Karpas-422 (cell line): ENCODE results near the gene SLC12A2. TPM values are rescaled to one million over a fixed set of nuclear protein-coding genes. Genes with fewer than 3 reads are reported as not detected.
A peak's percentile ranks its signal among the peaks of the same experiment; 100 is the strongest.

Source experiments
- DNase-seq: peaks from one replicate; pipeline ENCODE4 v3.0.0-alpha.2; 2015
- H2AFZ ChIP-seq: fragments of 200-600 bp; sonication (generic); 2 replicates; pipeline ENCODE4 v1.6.1; 2014; ENCODE audit warnings: antibody characterized with exemption, low read length, mixed read lengths
- H3K27ac ChIP-seq: fragments of 200-600 bp; sonication (generic); 2 replicates; pipeline ENCODE4 v1.5.1; 2014; ENCODE audit warnings: mild to moderate bottlenecking, low read length, moderate library complexity
- H3K27me3 ChIP-seq: fragments of 200-600 bp; sonication (generic); 2 replicates; pipeline ENCODE4 v1.6.1; 2014; ENCODE audit warnings: low read length, mixed read lengths
- H3K36me3 ChIP-seq: fragments of 200-600 bp; sonication (generic); 2 replicates; pipeline ENCODE4 v1.6.1; 2014; ENCODE audit warnings: low read length, mixed read lengths; ENCODE audit not compliant: insufficient read depth
- H3K4me1 ChIP-seq: fragments of 200-600 bp; sonication (generic); 2 replicates; pipeline ENCODE4 v1.6.1; 2014; ENCODE audit warnings: mild to moderate bottlenecking, low read length, mixed read lengths
- H3K4me2 ChIP-seq: fragments of 200-600 bp; sonication (generic); 2 replicates; pipeline ENCODE4 v1.6.1; 2014; ENCODE audit warnings: low read length, low read depth, mild to moderate bottlenecking; ENCODE audit not compliant: poor library complexity, severe bottlenecking
- H3K4me3 ChIP-seq: fragments of 200-600 bp; sonication (generic); 2 replicates; pipeline ENCODE4 v1.5.1; 2014; ENCODE audit warnings: mild to moderate bottlenecking, antibody characterized with exemption, low read length, mixed read lengths
- H3K79me2 ChIP-seq: fragments of 200-600 bp; sonication (generic); 2 replicates; pipeline ENCODE4 v1.6.1; 2014; ENCODE audit warnings: mild to moderate bottlenecking, low read length, mixed read lengths
- H3K9ac ChIP-seq: fragments of 200-600 bp; sonication (generic); 2 replicates; pipeline ENCODE4 v1.6.0; 2014; ENCODE audit warnings: low read length
- H3K9me2 ChIP-seq: fragments of 200-600 bp; sonication (generic), shearing (Covaris generic); replicated peaks from 2 replicates; pipeline ENCODE4 v1.6.0; 2014; ENCODE audit warnings: mild to moderate bottlenecking, low read length, moderate library complexity; ENCODE audit not compliant: insufficient read depth
- H3K9me3 ChIP-seq: fragments of 300-700, 200-600 bp; sonication (generic); 2 replicates; pipeline ENCODE4 v1.6.1; 2014; ENCODE audit warnings: low read length, mixed read lengths
- H4K20me1 ChIP-seq: fragments of 200-600 bp; sonication (generic); 2 replicates; pipeline ENCODE4 v1.6.1; 2014; ENCODE audit warnings: mild to moderate bottlenecking, antibody characterized with exemption, low read length, low read depth; ENCODE audit not compliant: insufficient read depth
- total RNA-seq: library from RNA; depleted of rRNA; stranded (reverse); fragments of >200 nt; shearing (Covaris generic); gene quantifications from 2 replicates; pipeline ENCODE4 v1.2.3, GENCODE V29; 2014; ENCODE audit warnings: low replicate concordance

The SLC12A2 gene
- total RNA-seq, 1 experiment from 2014 or later, result 297 TPM

GRCh38 chr5:128202320-128202719, 118.8 kb downstream of the SLC12A2 start:
- DNase-seq, result no peak
- no peak overlapping the region for H2AFZ ChIP-seq
- no peak overlapping the region for H3K4me2 ChIP-seq
- peak overlapping the region; percentile 4 for H3K27ac ChIP-seq
- H3K9me3 ChIP-seq, result no peaks in the 10 kb centered on the region
- peaks cover 62% of the 10 kb centered on the region for H3K4me1 ChIP-seq
- no peak overlapping the region for H3K9ac ChIP-seq
- H4K20me1 ChIP-seq, result no peaks in the 10 kb centered on the region
- H3K4me3 ChIP-seq, result no peak overlapping the region
- H3K79me2 ChIP-seq, result no peaks in the 10 kb centered on the region
- no peaks in the 10 kb centered on the region for H3K9me2 ChIP-seq
- no peaks in the 10 kb centered on the region for H3K27me3 ChIP-seq
- H3K36me3 ChIP-seq, result peaks cover 44% of the 10 kb centered on the region

DNA sequence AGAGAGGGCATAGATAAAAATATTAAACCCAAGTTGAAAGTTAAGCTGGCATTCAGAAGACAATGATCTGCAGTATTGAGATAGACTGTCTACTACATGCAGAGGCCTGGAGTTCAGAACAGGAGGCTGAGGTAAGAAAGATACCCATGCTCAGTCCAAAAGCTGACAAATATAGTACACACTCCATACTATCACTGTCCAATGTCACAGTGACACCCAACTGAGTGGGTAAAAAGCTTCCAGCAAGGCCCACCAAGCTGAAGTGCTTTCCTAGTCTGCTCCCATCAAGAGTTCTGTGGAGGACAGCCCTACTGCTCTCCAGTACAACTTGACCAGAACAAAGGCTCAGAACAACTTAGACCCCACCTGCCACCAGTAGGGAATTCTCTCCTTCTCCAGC, 124.9 kb downstream of the SLC12A2 start:
- no peak overlapping the region for H3K4me3 ChIP-seq
- no peaks in the 10 kb centered on the region for H4K20me1 ChIP-seq
- no peaks in the 10 kb centered on the region for H3K36me3 ChIP-seq
- no peaks in the 10 kb centered on the region for H3K79me2 ChIP-seq
- H3K9ac ChIP-seq, result no peak overlapping the region
- no peaks in the 10 kb centered on the region for H3K27me3 ChIP-seq
- no peak overlapping the region for H3K4me2 ChIP-seq
- H3K9me2 ChIP-seq, result no peaks in the 10 kb centered on the region
- no peak overlapping the region for H3K27ac ChIP-seq
- peaks cover 35% of the 10 kb centered on the region for H3K4me1 ChIP-seq
- no peak overlapping the region for H2AFZ ChIP-seq
- no peaks in the 10 kb centered on the region for H3K9me3 ChIP-seq
- peak; percentile 51 for DNase-seq

- Histone ChIP-seq H3K79me2 (no peaks in the 10 kb centered on the region), H3K27me3 (no peaks in the 10 kb centered on the region), H3K36me3 (no peaks in the 10 kb centered on the region), H3K27ac (no peak overlapping the region), H4K20me1 (no peaks in the 10 kb centered on the region), H3K4me2 (no peak overlapping the region), H3K9me3 (no peaks in the 10 kb centered on the region), H3K9ac (no peak overlapping the region), H3K9me2 (no peaks in the 10 kb centered on the region), H2AFZ (no peak overlapping the region), H3K4me3 (no peak overlapping the region), H3K4me1 (peaks cover 24% of the 10 kb centered on the region)
- DNase-seq, result peak; percentile 40
Measured at GRCh38 chr5:128212191-128212806, 128.7 kb downstream of the SLC12A2 start.

DNA sequence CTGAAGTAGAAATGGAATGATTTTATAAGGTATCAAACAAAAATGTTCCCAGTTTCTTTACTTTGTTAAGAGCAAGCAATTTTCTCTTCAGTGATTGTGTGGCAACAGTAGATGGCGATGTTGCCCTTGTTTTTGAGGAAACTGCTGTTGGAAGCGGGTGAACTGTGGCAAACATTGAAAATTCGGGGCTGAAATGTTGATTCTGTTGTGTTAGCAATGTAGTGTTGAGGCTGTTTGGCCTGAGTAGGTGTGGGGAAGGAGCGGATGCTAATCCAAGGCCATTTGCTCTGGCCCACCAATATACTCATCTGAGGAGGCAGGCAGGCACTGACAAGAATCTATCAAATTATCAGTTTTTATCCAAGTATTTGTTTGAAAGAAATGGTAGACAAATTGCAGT, 129.8 kb downstream of the SLC12A2 start:
- Histone ChIP-seq H3K36me3 (no peaks in the 10 kb centered on the region), H3K27ac (no peak overlapping the region), H3K9me3 (no peaks in the 10 kb centered on the region), H3K79me2 (no peaks in the 10 kb centered on the region), H3K4me3 (no peak overlapping the region), H3K9me2 (no peaks in the 10 kb centered on the region), H3K4me2 (no peak overlapping the region), H3K4me1 (peaks cover 24% of the 10 kb centered on the region), H2AFZ (no peak overlapping the region), H4K20me1 (no peaks in the 10 kb centered on the region), H3K9ac (no peak overlapping the region), H3K27me3 (no peaks in the 10 kb centered on the region)
- DNase-seq, result peak; percentile 87

GRCh38 chr5:128213833-128214232, 130.3 kb downstream of the SLC12A2 start:
- no peaks in the 10 kb centered on the region for H3K9me2 ChIP-seq
- H3K9me3 ChIP-seq, result no peaks in the 10 kb centered on the region
- no peak for DNase-seq

DNA sequence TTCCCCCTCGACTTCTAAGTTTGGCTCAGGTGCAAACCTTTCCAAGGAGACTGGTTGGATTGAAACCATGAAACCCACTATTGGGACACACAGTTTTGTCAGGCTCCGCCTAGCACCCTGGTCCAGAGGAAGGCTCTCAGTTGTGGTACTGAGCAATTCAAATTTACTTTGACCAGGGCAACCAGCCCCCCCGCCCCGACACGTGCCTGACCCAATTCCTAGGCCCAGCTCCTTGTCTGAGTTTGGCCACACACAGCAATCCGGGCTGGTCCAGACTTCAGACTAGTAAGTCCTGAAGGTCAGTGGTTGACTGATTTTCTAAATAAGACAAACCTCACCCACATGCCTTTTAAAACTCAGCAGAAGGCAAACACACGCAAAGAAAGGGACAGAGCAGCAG, 132.7 kb downstream of the SLC12A2 start:
- no peak overlapping the region for H3K27ac ChIP-seq
- H3K4me1 ChIP-seq, result peaks cover 9% of the 10 kb centered on the region
- no peaks in the 10 kb centered on the region for H3K79me2 ChIP-seq
- no peaks in the 10 kb centered on the region for H3K27me3 ChIP-seq
- no peak overlapping the region for H2AFZ ChIP-seq
- no peaks in the 10 kb centered on the region for H3K9me2 ChIP-seq
- no peaks in the 10 kb centered on the region for H4K20me1 ChIP-seq
- no peak overlapping the region for H3K4me2 ChIP-seq
- DNase-seq, result no peak
- no peak overlapping the region for H3K9ac ChIP-seq
- no peak overlapping the region for H3K4me3 ChIP-seq
- no peaks in the 10 kb centered on the region for H3K36me3 ChIP-seq
- H3K9me3 ChIP-seq, result no peaks in the 10 kb centered on the region

More at GRCh38 chr5:128213833-128214232, 130.3 kb downstream of the SLC12A2 start:
- no peak overlapping the region for H3K4me3 ChIP-seq
- H3K4me2 ChIP-seq, result no peak overlapping the region
- peaks cover 24% of the 10 kb centered on the region for H3K4me1 ChIP-seq
- no peak overlapping the region for H2AFZ ChIP-seq
- no peaks in the 10 kb centered on the region for H3K27me3 ChIP-seq
- H4K20me1 ChIP-seq, result no peaks in the 10 kb centered on the region
- no peaks in the 10 kb centered on the region for H3K79me2 ChIP-seq
- H3K36me3 ChIP-seq, result no peaks in the 10 kb centered on the region
- H3K9ac ChIP-seq, result no peak overlapping the region
- H3K27ac ChIP-seq, result no peak overlapping the region

DNA sequence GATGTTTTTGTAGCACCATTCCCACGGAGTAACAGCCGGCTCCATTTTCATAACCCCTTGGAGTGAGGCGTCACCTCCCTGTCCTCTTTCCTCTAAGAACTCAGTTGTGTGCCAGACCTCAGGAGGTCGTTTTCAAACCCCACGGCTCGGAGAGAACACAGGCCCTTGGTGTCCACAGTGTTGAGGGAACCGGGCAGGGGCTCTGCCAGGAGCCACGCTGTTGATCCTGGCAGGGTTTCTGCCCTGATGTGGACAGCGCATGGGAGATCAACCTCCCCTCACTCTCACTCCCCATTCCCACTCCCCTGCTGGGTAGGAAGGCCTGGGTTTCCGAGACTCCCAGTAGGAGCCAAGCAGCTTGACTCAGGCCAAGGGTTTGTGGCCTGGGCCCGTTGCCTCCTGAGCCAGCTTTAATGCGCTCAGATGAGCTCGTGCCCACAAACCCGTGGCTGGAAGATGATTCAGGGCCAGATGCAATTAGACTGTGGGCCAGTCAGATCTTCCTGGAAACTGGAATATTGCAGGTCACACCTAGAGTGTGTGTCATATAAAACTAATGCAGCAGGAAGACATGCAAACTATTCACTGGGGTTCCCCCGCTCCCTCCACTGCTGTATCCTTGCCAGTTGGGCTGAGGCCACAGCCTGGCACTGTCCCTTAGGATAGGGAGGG, 133.4 kb downstream of the SLC12A2 start:
- no peak overlapping the region for H3K4me2 ChIP-seq
- H3K9me3 ChIP-seq, result no peaks in the 10 kb centered on the region
- no peak overlapping the region for H2AFZ ChIP-seq
- no peak for DNase-seq
- no peaks in the 10 kb centered on the region for H3K36me3 ChIP-seq
- no peaks in the 10 kb centered on the region for H3K79me2 ChIP-seq
- no peaks in the 10 kb centered on the region for H3K27me3 ChIP-seq
- no peaks in the 10 kb centered on the region for H3K9me2 ChIP-seq
- H3K27ac ChIP-seq, result no peak overlapping the region
- no peak overlapping the region for H3K4me3 ChIP-seq
- no peaks in the 10 kb centered on the region for H4K20me1 ChIP-seq
- H3K4me1 ChIP-seq, result peaks cover 2% of the 10 kb centered on the region
- no peak overlapping the region for H3K9ac ChIP-seq

DNA sequence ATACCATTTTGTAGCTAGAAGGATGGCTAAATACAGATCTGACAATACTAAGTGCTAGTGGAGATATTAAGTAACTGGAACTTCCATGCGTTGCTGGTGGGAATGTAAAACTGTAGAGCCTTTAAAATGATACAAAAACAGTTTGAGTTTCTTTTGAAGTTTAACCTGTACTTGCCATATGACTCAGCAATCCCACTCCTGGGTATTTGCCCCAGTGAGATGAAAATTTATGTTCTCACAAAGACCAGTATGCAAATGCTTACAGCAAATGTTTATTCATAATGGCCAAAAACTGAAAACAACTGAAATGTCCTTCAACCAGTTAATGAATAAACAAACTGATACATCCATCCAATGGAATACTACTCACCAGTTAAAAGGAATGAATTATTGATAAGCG, 137.3 kb downstream of the SLC12A2 start:
- H3K79me2 ChIP-seq, result no peaks in the 10 kb centered on the region
- no peaks in the 10 kb centered on the region for H3K9me3 ChIP-seq
- H3K27me3 ChIP-seq, result no peaks in the 10 kb centered on the region
- H3K4me1 ChIP-seq, result no peaks in the 10 kb centered on the region
- H3K9ac ChIP-seq, result no peak overlapping the region
- H3K4me2 ChIP-seq, result no peak overlapping the region
- no peak for DNase-seq
- H3K9me2 ChIP-seq, result no peaks in the 10 kb centered on the region
- no peaks in the 10 kb centered on the region for H4K20me1 ChIP-seq
- no peaks in the 10 kb centered on the region for H3K36me3 ChIP-seq
- no peak overlapping the region for H3K27ac ChIP-seq
- H3K4me3 ChIP-seq, result no peak overlapping the region
- H2AFZ ChIP-seq, result no peak overlapping the region
